Stimulated activated CD8-positive, alpha-beta memory T cell treated with anti-CD3 and anti-CD28 coated beads, Interleukin-12 subunit alpha, Interleukin-12 subunit beta, amount 100 ng/mL, for 4 hours (primary cell): Measurements from ENCODE around the gene ZIC1.

Experiments
- DNase-seq: peaks from one replicate; pipeline ENCODE4 v3.0.0-alpha.2; 2020; ENCODE audit warnings: low read depth

ZIC1 gene

GRCh38 chr3:147410116-147410525 is 956 bp downstream of the ZIC1 start:
- DNase-seq = no peak

GRCh38 chr3:147410526-147411237 is 1.5 kb downstream of the ZIC1 start:
- no peak for DNase-seq

- no peak for DNase-seq
Observed at GRCh38 chr3:147411238-147411814, 2.2 kb downstream of the ZIC1 start.

- DNase-seq = no peak
Observed at GRCh38 chr3:147411815-147412241, 2.7 kb downstream of the ZIC1 start.

- no peak for DNase-seq
Observed at GRCh38 chr3:147412261-147412916, 3.2 kb downstream of the ZIC1 start.

GRCh38 chr3:147412917-147413685 is 3.9 kb downstream of the ZIC1 start:
- no peak for DNase-seq

- DNase-seq = no peak
Observed at GRCh38 chr3:147413686-147414389, 4.7 kb downstream of the ZIC1 start.

GRCh38 chr3:147414390-147415138 is 5.4 kb downstream of the ZIC1 start:
- no peak for DNase-seq

- DNase-seq = no peak
Observed at GRCh38 chr3:147415286-147415685, 6.1 kb downstream of the ZIC1 start.

- no peak for DNase-seq
Observed at GRCh38 chr3:147415874-147416273, 6.7 kb downstream of the ZIC1 start.

- no peak for DNase-seq
Observed at GRCh38 chr3:147416931-147417330, 7.8 kb downstream of the ZIC1 start.

- no peak for DNase-seq
Observed at GRCh38 chr3:147417551-147418295, 8.6 kb downstream of the ZIC1 start.

GRCh38 chr3:147418371-147418781 is 9.2 kb downstream of the ZIC1 start:
- DNase-seq = no peak

GRCh38 chr3:147418808-147419701 is 9.9 kb downstream of the ZIC1 start:
- no peak for DNase-seq

GRCh38 chr3:147419781-147420224 is 10.6 kb downstream of the ZIC1 start:
- DNase-seq = no peak

- DNase-seq = no peak
Observed at GRCh38 chr3:147420353-147421183, 11.4 kb downstream of the ZIC1 start.

GRCh38 chr3:147421184-147421912 is 12.2 kb downstream of the ZIC1 start:
- no peak for DNase-seq

GRCh38 chr3:147422196-147422595 is 13.0 kb downstream of the ZIC1 start:
- DNase-seq = no peak
